Measurements from ENCODE around the gene TMEM229A. TPM values are rescaled to one million over a fixed set of nuclear protein-coding genes. Genes with fewer than 3 reads are reported as not detected.
"Not testable (repeated sequence)": the region's sequence is repeated elsewhere in the genome, so short reads cannot be mapped to it uniquely, and the experiment has no call there.

TMEM229A gene
- total RNA-seq, 4 donors from 2014 or later: 0.63 TPM; not detected in 3

DNA sequence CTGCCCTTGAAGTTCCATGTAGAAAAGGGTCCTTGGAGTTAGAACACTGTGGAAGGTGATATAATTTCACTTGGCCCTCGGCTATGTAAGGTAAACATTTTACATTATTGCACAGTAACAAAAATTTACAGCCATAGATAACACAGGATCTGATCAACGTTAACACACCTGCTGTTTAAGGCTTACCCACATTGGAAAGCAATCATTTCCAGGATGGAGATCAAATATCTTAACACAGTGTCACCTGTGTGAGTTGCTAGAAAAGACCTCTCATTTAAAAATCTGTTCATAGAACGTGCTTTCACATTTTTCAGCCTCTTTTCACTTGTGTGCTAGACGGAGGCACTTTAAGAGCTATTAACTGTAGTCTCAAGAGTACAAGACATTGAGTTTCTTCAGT, 1.9 kb downstream of the TMEM229A start:
- Histone ChIP-seq H3K9me3 (no peaks in the 10 kb centered on the region), H3K27ac (no peak overlapping the region), H3K36me3 (no peaks in the 10 kb centered on the region), H3K4me3 (no peak overlapping the region), H3K27me3 (peaks cover 0 to 28% of the 10 kb centered on the region in 2 donors), H3K4me1 (peaks cover 0 to 22% (median 8%) of the 10 kb centered on the region in 4 donors)
- 57 to 64% methylated on average over 4 of the region's 4 CpGs for WGBS, 2 donors
- no peak for DNase-seq (ENCODE audit: low spot score in 2 of 2)
- TF ChIP-seq EP300 (IDR thresholded peaks at IDR 0.05) (no peak), POLR2A (IDR thresholded peaks at IDR 0.05) (no peak)
- TF ChIP-seq, protein P1, sequence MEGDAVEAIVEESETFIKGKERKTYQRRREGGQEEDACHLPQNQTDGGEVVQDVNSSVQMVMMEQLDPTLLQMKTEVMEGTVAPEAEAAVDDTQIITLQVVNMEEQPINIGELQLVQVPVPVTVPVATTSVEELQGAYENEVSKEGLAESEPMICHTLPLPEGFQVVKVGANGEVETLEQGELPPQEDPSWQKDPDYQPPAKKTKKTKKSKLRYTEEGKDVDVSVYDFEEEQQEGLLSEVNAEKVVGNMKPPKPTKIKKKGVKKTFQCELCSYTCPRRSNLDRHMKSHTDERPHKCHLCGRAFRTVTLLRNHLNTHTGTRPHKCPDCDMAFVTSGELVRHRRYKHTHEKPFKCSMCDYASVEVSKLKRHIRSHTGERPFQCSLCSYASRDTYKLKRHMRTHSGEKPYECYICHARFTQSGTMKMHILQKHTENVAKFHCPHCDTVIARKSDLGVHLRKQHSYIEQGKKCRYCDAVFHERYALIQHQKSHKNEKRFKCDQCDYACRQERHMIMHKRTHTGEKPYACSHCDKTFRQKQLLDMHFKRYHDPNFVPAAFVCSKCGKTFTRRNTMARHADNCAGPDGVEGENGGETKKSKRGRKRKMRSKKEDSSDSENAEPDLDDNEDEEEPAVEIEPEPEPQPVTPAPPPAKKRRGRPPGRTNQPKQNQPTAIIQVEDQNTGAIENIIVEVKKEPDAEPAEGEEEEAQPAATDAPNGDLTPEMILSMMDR (IDR thresholded peaks at IDR 0.05): no peak

DNA sequence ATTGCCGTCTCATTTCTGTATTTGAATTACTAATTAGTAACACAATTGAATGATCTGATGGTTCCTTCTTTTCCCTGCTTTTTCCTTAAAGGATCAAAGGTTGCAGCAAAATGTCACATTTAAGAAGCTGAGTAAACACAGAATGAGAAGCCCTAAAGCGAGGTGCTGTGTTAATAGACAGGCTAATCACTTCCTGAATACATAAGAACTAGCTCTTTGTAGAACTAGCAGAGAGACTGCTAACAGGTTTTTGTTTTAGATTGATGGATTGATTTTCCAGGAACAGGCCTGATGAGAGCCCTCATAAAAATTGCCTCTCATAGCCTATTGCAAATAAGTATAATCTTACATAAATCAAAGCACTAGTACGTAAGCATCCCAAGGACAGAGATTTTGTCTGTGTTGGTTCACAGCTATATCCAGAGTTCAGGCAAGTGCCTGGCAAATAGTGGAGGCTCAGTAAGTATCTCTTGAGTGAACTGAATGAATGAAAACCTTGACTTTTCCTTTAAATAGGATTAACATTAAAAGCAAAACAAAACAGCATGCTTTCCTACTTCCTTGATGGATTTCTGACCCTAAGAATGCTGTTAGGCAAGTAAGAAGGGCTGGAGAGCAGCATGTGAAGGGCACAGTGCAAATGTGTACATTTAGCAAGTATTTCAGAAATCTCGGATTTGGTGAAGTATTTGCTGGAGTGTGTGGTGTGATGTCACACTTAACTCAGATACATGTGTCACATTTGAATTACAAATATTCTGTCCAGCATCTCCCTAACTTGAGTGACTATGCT, 3.3 kb downstream of the TMEM229A start:
- H3K27me3 ChIP-seq: peaks cover 0 to 28% of the 10 kb centered on the region in 2 donors
- TF ChIP-seq EP300 (IDR thresholded peaks at IDR 0.05) (no peak), POLR2A (IDR thresholded peaks at IDR 0.05) (no peak)
- TF ChIP-seq, protein P1 (IDR thresholded peaks at IDR 0.05): no peak

DNA sequence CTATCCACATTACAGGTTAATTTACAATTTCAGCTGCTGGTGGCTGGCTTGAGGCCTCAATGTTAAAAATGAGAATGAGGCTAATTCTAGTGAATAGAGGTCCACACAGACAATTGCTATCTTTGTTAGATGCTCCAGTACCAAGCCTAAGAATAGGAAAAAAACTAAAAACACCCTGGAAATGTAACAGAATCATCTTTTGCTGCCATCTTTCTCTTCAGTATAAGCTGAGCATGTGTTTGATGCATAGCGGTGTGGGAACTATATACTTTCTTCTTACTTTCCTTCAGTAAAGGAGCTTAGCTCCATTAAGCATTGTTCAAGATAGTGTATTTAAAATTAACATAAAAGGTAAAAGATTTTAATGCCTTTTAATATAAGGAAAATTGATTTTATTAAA, 5.6 kb downstream of the TMEM229A start:
- peaks cover 0 to 19% of the 10 kb centered on the region in 2 donors for H3K27me3 ChIP-seq
- H3K9me3 ChIP-seq: no peaks in the 10 kb centered on the region
- TF ChIP-seq POLR2A (IDR thresholded peaks at IDR 0.05): no peak
- TF ChIP-seq, protein P1 (IDR thresholded peaks at IDR 0.05): no peak
- H3K4me3 ChIP-seq: no peak overlapping the region
- DNase-seq (ENCODE audit: low spot score in 2 of 2): no peak
- H3K4me1 ChIP-seq: peaks cover 0 to 9% (median 5%) of the 10 kb centered on the region in 4 donors
- no peaks in the 10 kb centered on the region for H3K36me3 ChIP-seq
- H3K27ac ChIP-seq: no peak overlapping the region
- WGBS, 2 donors: 90 to 95% methylated on average over 1 of the region's 1 CpG

More for the DNA sequence above, 3.3 kb downstream of the TMEM229A start:
- Histone ChIP-seq H3K4me3 (no peak overlapping the region), H3K27ac (no peak overlapping the region), H3K4me1 (peaks cover 0 to 22% (median 8%) of the 10 kb centered on the region in 4 donors), H3K36me3 (no peaks in the 10 kb centered on the region), H3K9me3 (no peaks in the 10 kb centered on the region)
- DNase-seq (ENCODE audit: low spot score in 2 of 2): no peak
- 76 to 80% methylated on average over 4 of the region's 4 CpGs for WGBS, 2 donors

DNA sequence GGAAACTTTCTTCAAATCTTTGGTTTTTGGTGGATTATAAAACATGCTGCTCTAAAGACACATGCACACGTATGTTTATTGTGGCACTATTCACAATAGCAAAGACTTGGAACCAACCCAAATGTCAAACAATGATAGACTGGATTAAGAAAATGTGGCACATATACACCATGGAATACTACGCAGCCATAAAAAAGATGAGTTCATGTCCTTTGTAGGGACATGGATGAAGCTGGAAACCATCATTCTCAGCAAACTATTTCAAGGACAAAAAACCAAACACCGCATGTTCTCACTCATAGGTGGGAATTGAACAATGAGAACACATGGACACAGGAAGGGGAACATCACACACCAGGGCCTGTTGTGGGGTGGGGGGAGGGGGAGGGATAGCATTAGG, 8.5 kb downstream of the TMEM229A start:
- not testable (repeated sequence) for DNase-seq (ENCODE audit: low spot score in 2 of 2); H3K4me3 ChIP-seq; H3K27me3 ChIP-seq; H3K36me3 ChIP-seq; H3K9me3 ChIP-seq; H3K4me1 ChIP-seq; H3K27ac ChIP-seq
- 88 to 92% methylated on average over 3 of the region's 3 CpGs for WGBS, 2 donors

DNA sequence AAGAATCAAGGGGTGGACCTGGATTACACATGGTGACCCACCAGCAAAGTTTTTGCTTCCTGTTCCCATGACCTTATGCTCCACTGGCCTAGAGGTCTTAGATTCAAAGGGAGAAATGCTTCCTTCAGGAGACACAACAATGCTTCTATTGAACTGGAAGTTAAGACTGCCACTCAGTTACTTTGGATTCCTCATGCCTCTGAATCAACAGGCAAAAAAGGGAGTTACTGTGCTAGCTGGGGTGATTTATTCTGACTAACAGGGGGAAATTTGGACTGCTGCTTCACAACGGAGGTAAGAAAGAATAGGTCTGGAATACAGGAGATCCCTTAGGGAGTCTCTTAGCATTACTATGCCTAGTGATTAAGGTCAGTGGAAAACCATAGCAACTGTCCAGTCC, 10.3 kb downstream of the TMEM229A start:
- H3K27ac ChIP-seq: no peak overlapping the region
- DNase-seq (ENCODE audit: low spot score in 2 of 2): no peak
- WGBS, 2 donors: 17 to 20% methylated on average over 1 of the region's 1 CpG
- TF ChIP-seq EP300 (IDR thresholded peaks at IDR 0.05) (no peak), POLR2A (IDR thresholded peaks at IDR 0.05) (no peak)
- TF ChIP-seq, protein P1 (IDR thresholded peaks at IDR 0.05): no peak
- H3K4me3 ChIP-seq: no peak overlapping the region
- no peaks in the 10 kb centered on the region for H3K27me3 ChIP-seq
- no peaks in the 10 kb centered on the region for H3K4me1 ChIP-seq
- no peaks in the 10 kb centered on the region for H3K36me3 ChIP-seq
- H3K9me3 ChIP-seq: no peaks in the 10 kb centered on the region

Data from tibial nerve (tissue), 4 donors.